Stimulated activated effector memory CD8-positive, alpha-beta T cell treated with anti-CD3 and anti-CD28 coated beads, Interleukin-12 subunit alpha, Interleukin-12 subunit beta, amount 100 ng/mL, for 72 hours (primary cell): ENCODE measurements around the gene KAT6B.
A peak's percentile ranks its signal among the peaks of the same experiment; 100 is the strongest.

ENCODE experiments used
- ATAC-seq: fragments of 150-1000 bp; cut with Tn5 transposase; 2 replicates; pipeline ENCODE4 v1.10.0; 2021
- DNase-seq, 2 donors: peaks; one replicate each; pipeline ENCODE4 v3.0.0; 2021 to 2022; ENCODE audit warnings: low spot score in 2 of 2
- H3K27ac Mint-ChIP-seq: one replicate; pipeline ENCODE4 v1.8.0; 2022; ENCODE audit warnings: mild to moderate bottlenecking, mixed read lengths
- H3K36me3 Mint-ChIP-seq: one replicate; pipeline ENCODE4 v1.8.0; 2022; ENCODE audit warnings: mild to moderate bottlenecking, mixed read lengths
- H3K4me1 Mint-ChIP-seq: one replicate; pipeline ENCODE4 v1.8.0; 2022; ENCODE audit warnings: mixed read lengths
- H3K4me3 Mint-ChIP-seq: one replicate; pipeline ENCODE4 v1.8.0; 2022; ENCODE audit warnings: mild to moderate bottlenecking, mixed read lengths
- H3K9me3 Mint-ChIP-seq: one replicate; pipeline ENCODE4 v1.8.0; 2022; ENCODE audit warnings: mixed read lengths

The KAT6B gene

DNA sequence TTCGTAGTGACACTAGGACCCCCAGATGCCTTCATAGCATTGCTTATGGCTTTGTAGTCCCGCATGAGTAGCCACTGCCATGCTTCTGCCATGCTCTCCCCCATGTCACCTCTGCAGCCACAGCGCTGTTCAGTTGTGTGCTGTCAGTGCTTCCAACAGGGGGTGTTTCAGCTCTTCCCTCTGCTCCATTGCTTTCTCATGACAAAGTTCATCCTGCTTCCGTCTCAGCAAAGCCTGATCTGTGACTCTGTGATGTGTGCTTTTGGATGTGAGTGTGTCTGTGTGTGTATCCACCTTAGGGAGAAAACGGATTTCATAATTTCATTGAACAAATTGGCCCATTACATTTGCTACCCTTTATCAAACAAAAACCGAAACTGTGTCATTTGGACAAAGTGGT, 150.2 kb downstream of the KAT6B start:
- Mint-ChIP-seq H3K4me1 (peaks cover 34% of the 10 kb centered on the region), H3K9me3 (no peaks in the 10 kb centered on the region), H3K36me3 (peaks cover 28% of the 10 kb centered on the region), H3K27ac (no peak overlapping the region), H3K4me3 (no peak overlapping the region)
- DNase-seq: no peak
- no peak for ATAC-seq

- Mint-ChIP-seq H3K4me3 (peak overlapping the region; percentile 46), H3K27ac (peak overlapping the region; percentile 61), H3K4me1 (peaks cover 35% of the 10 kb centered on the region), H3K36me3 (peaks cover 28% of the 10 kb centered on the region), H3K9me3 (no peaks in the 10 kb centered on the region)
- DNase-seq (no peak), ATAC-seq (peak; percentile 77)
These were observed 150.7 kb downstream of the KAT6B start for GRCh38 chr10:74977072-74977471.

DNA sequence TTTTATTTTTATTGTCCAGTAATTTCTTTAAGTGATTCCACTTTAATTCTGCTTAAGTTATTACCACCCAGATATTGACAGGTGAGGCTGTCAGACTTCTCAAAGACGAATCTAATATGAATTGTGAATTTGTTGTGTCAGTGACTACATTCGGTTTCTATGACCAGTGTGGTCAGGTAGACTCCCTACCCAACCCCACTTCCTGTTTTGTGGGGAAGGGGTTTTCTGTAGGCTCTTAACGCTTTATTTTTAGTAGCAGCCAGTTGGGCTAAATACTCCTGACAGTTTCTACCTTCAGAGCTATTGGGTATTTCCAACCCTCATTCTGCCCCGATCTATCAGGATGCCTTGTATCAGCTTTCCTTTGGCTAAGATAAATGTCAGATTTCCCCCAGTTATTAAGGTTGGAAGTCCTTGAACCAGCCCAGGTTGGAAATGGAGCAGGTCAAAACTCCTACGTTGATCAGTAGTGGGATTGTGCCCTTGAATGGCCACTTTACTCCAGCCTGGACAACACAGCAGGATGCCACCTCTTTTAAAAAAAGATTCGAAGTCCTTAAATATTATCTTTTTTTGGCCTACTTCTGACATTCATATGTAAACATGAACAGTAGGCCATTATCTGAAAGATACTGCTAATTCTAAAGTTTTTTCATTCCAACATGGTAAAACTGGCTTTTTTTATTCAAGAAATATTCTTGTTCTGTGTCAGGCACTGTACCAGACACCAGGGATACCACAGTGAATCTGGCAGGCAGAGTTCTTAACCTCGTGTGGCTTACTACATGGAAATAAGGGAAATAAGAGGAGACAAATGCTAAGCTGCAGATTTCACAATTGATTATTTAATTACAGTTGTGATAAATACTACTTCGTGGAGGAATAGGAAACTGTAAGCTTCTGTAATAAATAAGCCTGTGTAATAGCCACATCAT, 151.8 kb downstream of the KAT6B start:
- DNase-seq (peak; percentile 24 to 69), ATAC-seq (peak; percentile 96)
- H3K4me1 Mint-ChIP-seq: peaks cover 44% of the 10 kb centered on the region
- H3K4me3 Mint-ChIP-seq: peak overlapping the region; percentile 46
- H3K9me3 Mint-ChIP-seq: no peaks in the 10 kb centered on the region
- H3K27ac Mint-ChIP-seq: peak overlapping the region; percentile 61
- peaks cover 32% of the 10 kb centered on the region for H3K36me3 Mint-ChIP-seq

DNA sequence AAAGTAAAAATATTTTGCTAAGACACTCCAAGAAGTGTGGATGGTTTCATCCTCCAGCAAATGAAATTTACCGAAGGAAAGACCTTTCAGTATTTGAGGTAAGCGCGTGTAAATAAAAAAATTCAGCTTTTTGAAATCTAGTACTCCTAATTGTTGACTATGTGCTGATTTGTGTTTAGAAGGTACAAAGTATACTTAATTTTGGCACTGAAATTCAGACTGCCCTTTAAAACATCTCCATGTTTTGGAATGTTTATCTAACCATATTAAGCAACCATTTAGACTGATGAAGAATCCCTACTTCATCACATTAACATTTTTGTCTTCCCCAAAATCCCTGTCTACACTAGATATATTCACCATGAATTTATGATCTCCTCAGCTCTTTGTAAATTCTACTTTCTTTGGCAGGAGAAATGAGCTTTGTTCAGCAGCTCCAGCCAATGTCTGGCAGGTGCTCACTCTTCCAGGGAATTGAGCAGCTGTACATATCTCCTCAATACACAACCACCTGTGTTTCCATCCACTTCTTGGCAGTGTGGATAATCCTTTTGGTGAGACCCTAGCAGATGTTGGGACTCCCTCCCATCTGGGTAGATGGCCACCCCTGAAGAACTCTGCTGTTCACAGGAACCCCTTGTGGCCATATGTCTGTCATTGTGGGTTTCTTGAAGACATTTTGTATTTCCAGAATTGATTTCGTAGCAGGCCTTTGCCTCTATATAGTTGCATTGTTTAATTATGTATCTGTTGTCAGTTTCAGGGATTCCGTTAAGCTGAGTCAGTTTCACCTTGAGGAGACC, 155.6 kb downstream of the KAT6B start:
- Mint-ChIP-seq H3K9me3 (no peaks in the 10 kb centered on the region), H3K4me1 (peaks cover 27% of the 10 kb centered on the region), H3K27ac (peak overlapping the region; percentile 20), H3K36me3 (peaks cover 31% of the 10 kb centered on the region), H3K4me3 (no peak overlapping the region)
- ATAC-seq (no peak), DNase-seq (no peak)

DNA sequence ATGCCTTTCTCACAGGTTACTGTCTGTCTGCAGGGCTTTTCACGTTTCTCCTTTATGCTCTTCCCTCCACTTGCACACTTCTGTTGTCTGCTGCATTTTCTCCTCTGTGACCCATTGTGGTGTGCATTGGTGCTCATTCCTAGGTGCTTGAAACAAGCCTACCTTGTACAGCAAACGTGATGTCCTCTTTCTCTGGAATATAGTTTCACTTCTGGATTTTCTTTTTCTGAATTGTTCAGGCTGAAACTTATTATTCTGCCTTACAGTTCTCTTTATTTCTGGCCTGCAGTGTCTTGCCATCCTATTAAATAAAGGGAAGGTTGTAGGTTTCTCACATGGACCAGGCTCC, 156.2 kb downstream of the KAT6B start:
- Mint-ChIP-seq H3K4me1 (peaks cover 21% of the 10 kb centered on the region), H3K9me3 (no peaks in the 10 kb centered on the region), H3K36me3 (peaks cover 31% of the 10 kb centered on the region), H3K27ac (peak overlapping the region; percentile 20), H3K4me3 (no peak overlapping the region)
- DNase-seq (no peak), ATAC-seq (no peak)

DNA sequence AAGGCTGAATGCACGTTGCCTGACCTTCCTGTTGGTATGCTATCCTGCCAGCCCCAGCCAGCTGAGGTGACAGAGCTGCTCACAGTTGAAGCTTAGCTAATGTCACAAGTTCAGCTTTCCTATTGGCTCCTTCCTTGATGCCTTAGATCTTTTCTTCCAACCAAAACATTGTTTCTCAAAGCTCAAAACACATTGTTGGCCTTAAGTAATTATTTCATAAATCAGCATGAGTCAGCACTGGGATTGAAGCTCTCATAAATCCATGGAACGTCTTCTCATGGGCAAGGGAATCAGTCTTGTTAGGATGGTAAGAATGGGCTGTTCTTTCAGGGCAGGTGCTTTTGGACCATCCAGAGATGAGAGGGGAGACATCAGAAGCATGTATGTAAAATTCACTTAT, 157.0 kb downstream of the KAT6B start:
- no peak for ATAC-seq
- no peak for DNase-seq
- H3K9me3 Mint-ChIP-seq: no peaks in the 10 kb centered on the region
- peaks cover 18% of the 10 kb centered on the region for H3K4me1 Mint-ChIP-seq
- H3K36me3 Mint-ChIP-seq: peaks cover 31% of the 10 kb centered on the region
- no peak overlapping the region for H3K4me3 Mint-ChIP-seq
- H3K27ac Mint-ChIP-seq: peak overlapping the region; percentile 20

DNA sequence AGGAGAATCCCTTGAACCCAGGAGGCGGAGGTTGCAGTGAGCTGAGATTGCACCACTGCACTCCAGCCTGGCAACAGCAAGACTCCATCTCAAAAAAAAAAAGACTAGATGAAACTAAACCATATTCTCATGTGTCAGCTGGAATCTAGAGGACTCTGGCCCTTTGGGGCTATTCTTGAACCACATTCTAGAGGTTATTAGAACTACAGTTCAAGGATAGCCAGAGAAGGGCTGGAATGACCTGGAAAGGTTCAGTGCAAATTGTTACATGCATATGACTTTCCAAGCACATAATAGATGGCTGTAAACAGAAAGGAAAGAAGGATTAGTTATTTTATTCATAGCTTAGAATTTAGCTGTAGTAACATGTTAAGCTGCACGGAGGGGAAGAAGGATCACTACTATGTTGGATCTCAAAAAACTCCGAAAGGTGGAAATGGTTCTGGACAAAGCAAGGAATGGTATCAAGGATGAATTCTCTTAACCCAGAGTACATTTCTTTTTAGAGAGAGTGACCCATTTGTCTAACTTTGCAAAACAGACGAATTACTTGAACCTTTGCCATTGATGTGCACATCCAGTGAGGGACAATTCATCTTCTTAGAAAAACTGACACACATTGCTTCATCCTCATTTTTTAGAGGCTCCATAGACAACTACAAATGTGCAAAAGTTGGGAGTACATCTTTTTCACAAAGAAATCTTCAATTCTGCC, 161.1 kb downstream of the KAT6B start:
- Mint-ChIP-seq H3K4me3 (no peak overlapping the region), H3K4me1 (peaks cover 16% of the 10 kb centered on the region), H3K27ac (no peak overlapping the region), H3K36me3 (peaks cover 25% of the 10 kb centered on the region), H3K9me3 (no peaks in the 10 kb centered on the region)
- ATAC-seq (no peak), DNase-seq (no peak)

DNA sequence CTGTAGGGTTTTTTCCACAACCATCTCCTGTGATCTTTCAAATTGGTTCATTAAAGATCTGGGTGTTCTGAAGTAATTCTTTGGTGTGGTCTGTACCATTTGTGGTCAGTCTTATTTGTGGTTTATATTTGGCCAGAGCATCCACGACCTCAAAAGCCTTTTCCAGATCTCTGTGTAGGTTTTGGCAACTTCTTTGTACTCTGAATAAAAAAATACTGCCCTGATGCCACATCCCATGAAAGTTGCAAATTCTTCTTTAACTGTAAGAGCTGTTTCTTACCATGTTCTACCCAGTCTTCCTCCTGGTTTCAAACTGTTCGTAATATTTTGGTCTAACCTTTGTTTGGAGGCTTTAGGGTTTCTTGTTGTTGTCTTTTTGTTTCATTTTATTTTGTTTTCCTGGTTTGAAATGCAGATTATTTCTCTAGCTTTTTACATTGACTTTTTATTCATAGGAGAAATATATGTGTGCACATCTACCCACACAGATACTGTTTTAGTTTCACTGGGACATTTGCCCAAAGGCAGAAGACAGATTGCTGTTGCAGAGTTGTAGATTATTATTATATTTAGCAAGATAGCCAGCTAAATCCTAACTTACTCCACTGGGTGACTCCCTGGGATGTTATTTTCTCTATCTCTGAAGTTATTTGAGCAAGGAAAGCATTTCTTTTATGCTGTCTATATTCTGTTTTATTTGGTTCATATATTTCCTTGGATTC, 161.8 kb downstream of the KAT6B start:
- no peak overlapping the region for H3K4me3 Mint-ChIP-seq
- DNase-seq (no peak), ATAC-seq (no peak)
- no peaks in the 10 kb centered on the region for H3K9me3 Mint-ChIP-seq
- H3K36me3 Mint-ChIP-seq: peaks cover 27% of the 10 kb centered on the region
- peaks cover 11% of the 10 kb centered on the region for H3K4me1 Mint-ChIP-seq
- peak overlapping the region; percentile 23 for H3K27ac Mint-ChIP-seq

- DNase-seq (no peak), ATAC-seq (no peak)
- H3K9me3 Mint-ChIP-seq: no peaks in the 10 kb centered on the region
- H3K4me3 Mint-ChIP-seq: no peak overlapping the region
- peaks cover 11% of the 10 kb centered on the region for H3K4me1 Mint-ChIP-seq
- H3K36me3 Mint-ChIP-seq: peaks cover 27% of the 10 kb centered on the region
- H3K27ac Mint-ChIP-seq: peak overlapping the region; percentile 23
These were observed 162.6 kb downstream of the KAT6B start for GRCh38 chr10:74988832-74989561.

DNA sequence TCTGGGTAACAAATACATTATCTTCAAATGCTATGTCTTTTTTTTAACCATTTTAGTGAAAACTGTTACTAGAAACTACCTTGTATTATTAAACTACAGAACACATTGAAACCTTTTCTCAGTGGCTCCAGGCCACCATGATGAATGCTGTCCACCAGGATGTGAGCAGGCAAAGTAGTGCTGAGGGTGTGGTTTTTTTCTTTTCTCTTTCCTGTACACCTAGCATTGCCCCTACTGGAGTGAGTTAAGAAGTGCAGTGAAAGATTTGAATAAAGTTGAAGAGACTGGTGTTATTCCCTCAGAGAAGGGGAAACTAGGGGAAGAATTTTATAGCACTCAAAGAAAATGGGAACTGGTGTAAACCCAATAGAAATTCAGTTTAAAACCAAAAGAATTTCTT, 165.0 kb downstream of the KAT6B start:
- ATAC-seq (peak; percentile 88), DNase-seq (no peak)
- Mint-ChIP-seq H3K4me3 (no peak overlapping the region), H3K4me1 (peaks cover 20% of the 10 kb centered on the region), H3K9me3 (no peaks in the 10 kb centered on the region), H3K36me3 (peaks cover 28% of the 10 kb centered on the region), H3K27ac (no peak overlapping the region)

GRCh38 chr10:74992068-74992467, 165.7 kb downstream of the KAT6B start:
- Mint-ChIP-seq H3K4me1 (peaks cover 20% of the 10 kb centered on the region), H3K27ac (no peak overlapping the region), H3K4me3 (no peak overlapping the region), H3K9me3 (no peaks in the 10 kb centered on the region), H3K36me3 (peaks cover 28% of the 10 kb centered on the region)
- ATAC-seq: no peak
- no peak for DNase-seq

DNA sequence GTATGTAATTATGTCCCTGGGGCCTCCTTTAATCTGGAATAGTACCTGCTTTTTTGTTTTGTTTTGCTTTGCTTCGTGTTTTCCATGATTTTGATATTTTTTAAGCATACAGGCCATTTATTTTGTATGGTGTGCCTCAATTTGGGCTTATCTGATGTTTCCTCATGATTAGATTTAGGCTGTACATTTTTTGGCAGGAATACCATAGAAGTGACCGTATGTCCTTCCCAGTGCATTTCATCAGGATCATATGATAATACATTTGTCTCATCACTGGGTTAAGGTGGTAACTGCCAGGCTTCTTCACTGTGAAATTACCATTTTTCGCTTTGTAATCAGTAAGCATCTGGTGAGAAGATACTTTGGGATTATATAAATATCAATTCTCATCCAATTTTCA, 167.2 kb downstream of the KAT6B start:
- DNase-seq (no peak), ATAC-seq (no peak)
- peaks cover 28% of the 10 kb centered on the region for H3K36me3 Mint-ChIP-seq
- no peak overlapping the region for H3K27ac Mint-ChIP-seq
- H3K4me1 Mint-ChIP-seq: peaks cover 14% of the 10 kb centered on the region
- H3K9me3 Mint-ChIP-seq: no peaks in the 10 kb centered on the region
- H3K4me3 Mint-ChIP-seq: no peak overlapping the region

- Mint-ChIP-seq H3K4me1 (peaks cover 22% of the 10 kb centered on the region), H3K4me3 (no peak overlapping the region), H3K9me3 (no peaks in the 10 kb centered on the region), H3K36me3 (peaks cover 29% of the 10 kb centered on the region), H3K27ac (no peak overlapping the region)
- peak; percentile 52 for ATAC-seq
- no peak for DNase-seq
These were observed 168.5 kb downstream of the KAT6B start for GRCh38 chr10:74994854-74995253.

GRCh38 chr10:74995806-74996205, 169.4 kb downstream of the KAT6B start:
- Mint-ChIP-seq H3K36me3 (peaks cover 28% of the 10 kb centered on the region), H3K4me3 (no peak overlapping the region), H3K4me1 (peaks cover 30% of the 10 kb centered on the region), H3K27ac (no peak overlapping the region), H3K9me3 (no peaks in the 10 kb centered on the region)
- ATAC-seq (no peak), DNase-seq (no peak)
